IMR-90 (cell line): Measurements from ENCODE around the gene UQCRC1. TPM values are rescaled to one million over a fixed set of nuclear protein-coding genes. Genes with fewer than 3 reads are reported as not detected.
A peak's percentile ranks its signal among the peaks of the same experiment; 100 is the strongest.

ENCODE experiments used
- ATAC-seq: fragments of 200-7000 bp; cut with Tn5 transposase; 2 replicates; pipeline ENCODE4 v1.9.1; 2020; ENCODE audit warnings: low read depth, mild to moderate bottlenecking, moderate library complexity
- BruUV-seq: library from RNA; stranded (reverse); fragments of 400-500 nt; replicated peaks from 2 replicates; lab custom pipeline; 2021; lab: Mats Ljungman, UMichigan
- CTCF ChIA-PET: fragments of 300-600 bp; formaldehyde crosslinking; extraction: SDS; loops from one replicate; lab custom pipeline; 2021; ENCODE audit warnings: antibody characterized with exemption; lab: Yijun Ruan, JAX
- POLR2A ChIA-PET: fragments of 300-600 bp; sonication (Branson Sonifier 250); formaldehyde crosslinking; loops from one replicate; lab custom pipeline; 2022; ENCODE audit warnings: antibody characterized with exemption; ENCODE audit not compliant: unreplicated experiment; lab: Charles Lee
- DNase-seq: peaks from one replicate; pipeline ENCODE4 v3.0.0; 2013
- H2AFZ ChIP-seq: replicated peaks from 2 replicates; pipeline ENCODE3; 2013; ENCODE audit warnings: low read length, mild to moderate bottlenecking; ENCODE audit not compliant: poor library complexity
- H2AK5ac ChIP-seq: 2 replicates; pipeline ENCODE4 v1.6.1; 2013; ENCODE audit warnings: low read depth, low read length, inconsistent platforms
- H2AK9ac ChIP-seq: replicated peaks from 2 replicates; pipeline ENCODE3; 2013; ENCODE audit warnings: mild to moderate bottlenecking, low read depth, low read length, moderate library complexity; ENCODE audit not compliant: poor library complexity
- H2BK120ac ChIP-seq: 2 replicates; pipeline ENCODE4 v1.6.1; 2013; ENCODE audit warnings: low read depth, low read length, inconsistent platforms
- H2BK15ac ChIP-seq: 3 replicates; pipeline ENCODE4 v1.6.1; 2013; ENCODE audit warnings: low read depth, low read length, inconsistent platforms
- H2BK20ac ChIP-seq: 2 replicates; pipeline ENCODE4 v1.6.1; 2013; ENCODE audit warnings: low read depth, mild to moderate bottlenecking, inconsistent platforms, low read length, moderate library complexity
- H2BK5ac ChIP-seq: 2 replicates; pipeline ENCODE4 v1.6.1; 2013; ENCODE audit warnings: mild to moderate bottlenecking, low read depth, low read length, inconsistent platforms; ENCODE audit not compliant: poor library complexity, severe bottlenecking
- H3K14ac ChIP-seq: replicated peaks from 2 replicates; pipeline ENCODE4 v1.6.1; 2013; ENCODE audit warnings: low read depth, low read length, inconsistent platforms
- H3K18ac ChIP-seq: 2 replicates; pipeline ENCODE4 v1.6.1; 2013; ENCODE audit warnings: low read depth, low read length, control low read depth
- H3K23ac ChIP-seq: 2 replicates; pipeline ENCODE4 v1.6.1; 2013; ENCODE audit warnings: low read depth, low read length, inconsistent platforms
- H3K27ac ChIP-seq: 2 replicates; pipeline ENCODE4 v1.5.1; 2013; ENCODE audit warnings: mild to moderate bottlenecking, control low read depth, low read length; ENCODE audit not compliant: insufficient read depth
- H3K27me3 ChIP-seq: 2 replicates; pipeline ENCODE4 v1.6.1; 2013; ENCODE audit warnings: low read length; ENCODE audit not compliant: control insufficient read depth, insufficient read depth
- H3K36me3 ChIP-seq: 2 replicates; pipeline ENCODE4 v1.6.1; 2013; ENCODE audit warnings: low read length, mixed read lengths; ENCODE audit not compliant: control insufficient read depth, insufficient read depth
- H3K4ac ChIP-seq: 2 replicates; pipeline ENCODE4 v1.6.1; 2013; ENCODE audit warnings: low read depth, low read length, inconsistent platforms
- H3K4me1 ChIP-seq: 2 replicates; pipeline ENCODE4 v1.6.1; 2013; ENCODE audit warnings: low read length, mixed read lengths; ENCODE audit not compliant: control insufficient read depth, insufficient read depth
- H3K4me2 ChIP-seq: 2 replicates; pipeline ENCODE4 v1.6.1; 2013; ENCODE audit warnings: low read depth, mild to moderate bottlenecking, control low read depth, low read length, moderate library complexity
- H3K4me3 ChIP-seq: 2 replicates; pipeline ENCODE4 v1.5.1; 2013; ENCODE audit warnings: low read depth, mild to moderate bottlenecking, control low read depth, low read length, moderate library complexity; ENCODE audit not compliant: insufficient read depth
- H3K56ac ChIP-seq: 2 replicates; pipeline ENCODE4 v1.6.1; 2013; ENCODE audit warnings: low read length, inconsistent platforms; ENCODE audit not compliant: insufficient read depth; ENCODE audit errors: extremely low read depth
- H3K79me1 ChIP-seq, 2 experiments: 2 replicates each; pipeline ENCODE4 v1.6.1; 2013; ENCODE audit warnings: low read length in 2 of 2, inconsistent platforms in 1 of 2, low read depth in 1 of 2
- H3K9ac ChIP-seq: 2 replicates; pipeline ENCODE4 v1.6.1; 2013; ENCODE audit warnings: low read depth, low read length, control low read depth
- H3K9me1 ChIP-seq: 2 replicates; pipeline ENCODE4 v1.6.1; 2013; ENCODE audit warnings: low read length, inconsistent platforms; ENCODE audit not compliant: insufficient read depth
- H3K9me3 ChIP-seq: 2 replicates; pipeline ENCODE4 v1.6.1; 2013; ENCODE audit warnings: low read length; ENCODE audit not compliant: control insufficient read depth, insufficient read depth
- H4K20me1 ChIP-seq: 2 replicates; pipeline ENCODE4 v1.6.1; 2013; ENCODE audit warnings: low read length, inconsistent platforms; ENCODE audit not compliant: insufficient read depth
- H4K5ac ChIP-seq: 2 replicates; pipeline ENCODE4 v1.6.1; 2013; ENCODE audit warnings: mild to moderate bottlenecking, low read depth, low read length, control low read depth
- H4K8ac ChIP-seq, 2 experiments: 2 replicates each; pipeline ENCODE4 v1.6.1; 2013; ENCODE audit warnings: low read depth in 2 of 2, low read length in 2 of 2, control low read depth in 1 of 2, inconsistent platforms in 1 of 2
- H4K91ac ChIP-seq: 2 replicates; pipeline ENCODE4 v1.6.1; 2013; ENCODE audit warnings: low read depth, low read length, inconsistent platforms; ENCODE audit not compliant: insufficient read depth
- BHLHE40 ChIP-seq: fragments of 150-350 bp; IDR thresholded peaks from 2 replicates; pipeline ENCODE4 v1.6.1; 2016; ENCODE audit warnings: mild to moderate bottlenecking, low read depth, low read length
- CEBPB ChIP-seq: IDR thresholded peaks from 2 replicates; pipeline ENCODE4 v1.6.1; 2012; ENCODE audit warnings: low read depth, low read length, improper control_type of control experiment
- CHD1 ChIP-seq: IDR thresholded peaks from 2 replicates; pipeline ENCODE4 v1.6.1; 2012; ENCODE audit warnings: low read depth, low read length, improper control_type of control experiment
- CTCF ChIP-seq: conservative IDR thresholded peaks from 2 replicates; pipeline ENCODE4 v1.5.1; 2012; ENCODE audit warnings: mild to moderate bottlenecking, low read depth, low read length, improper control_type of control experiment
- MAZ ChIP-seq: IDR thresholded peaks from 2 replicates; pipeline ENCODE4 v1.6.1; 2012; ENCODE audit warnings: low read depth, mild to moderate bottlenecking, low read length, improper control_type of control experiment, moderate library complexity, borderline replicate concordance
- RCOR1 ChIP-seq: IDR thresholded peaks from 2 replicates; pipeline ENCODE4 v1.6.1; 2012; ENCODE audit warnings: mild to moderate bottlenecking, low read length, improper control_type of control experiment; ENCODE audit not compliant: insufficient replicate concordance
- RFX5 ChIP-seq: IDR thresholded peaks from 2 replicates; pipeline ENCODE4 v1.8.0; 2012; ENCODE audit warnings: low read depth, mild to moderate bottlenecking, low read length, moderate library complexity
- SMC3 ChIP-seq: fragments of 150-350 bp; IDR thresholded peaks from 2 replicates; pipeline ENCODE4 v1.6.1; 2016; ENCODE audit warnings: low read depth, mild to moderate bottlenecking, antibody characterized with exemption, low read length, moderate library complexity
- WGBS, 2 experiments: methylation state at CpG; one replicate each; pipeline versions ENCODE4 v1.1.5 to v1.1.7; 2013; ENCODE audit warnings: missing lambda C conversion rate in 2 of 2; ENCODE audit not compliant: insufficient read length in 1 of 2; ENCODE audit errors: extremely low coverage in 2 of 2; 5-methylcytosine and 5-hydroxymethylcytosine counted together
- dilution Hi-C: fragments of 300-500 bp; cut with HindIII; formaldehyde crosslinking; loops from one replicate; pipeline ENCODE4 v1.14.3; 2018; ENCODE audit warnings: low sequenced_read_pairs; ENCODE audit not compliant: unreplicated experiment
- in situ Hi-C: fragments of 300-500 bp; cut with MboI; formaldehyde crosslinking; loops from 3 replicates; pipeline ENCODE4 v1.14.3; 2019; ENCODE audit warnings: low sequenced_read_pairs, inconsistent platforms, mixed read lengths
- intact Hi-C: fragments of 100-400 bp; cut with micrococcal nuclease; formaldehyde crosslinking; loops from 2 replicates; pipeline ENCODE4 v1.10.0; 2022
- polyA plus RNA-seq, 3 experiments: library from polyadenylated mRNA; depleted of rRNA; stranded (reverse); fragments of >200 nt; gene quantifications; 2 replicates each; pipeline ENCODE4 v1.2.3, GENCODE V29; 2012; ENCODE audit warnings: low replicate concordance in 1 of 3
- total RNA-seq: library from RNA; depleted of rRNA; stranded (reverse); fragments of >200 nt; gene quantifications from 2 replicates; pipeline ENCODE4 v1.2.3, GENCODE V29; 2012

The UQCRC1 gene
- total and polyA plus RNA-seq, 2 of the 4 experiments (the other 2 are of a cell fraction): 474 to 1,365 TPM

GRCh38 chr3:48596157-48596556 is 13.3 kb downstream of the UQCRC1 start:
- H2BK20ac ChIP-seq: peak overlapping the region; percentile 99
- WGBS, 2 experiments: no CpG with 5 or more reads among the region's 5 CpGs
- peak overlapping the region; percentile 85 for H2BK120ac ChIP-seq
- H2AFZ ChIP-seq: peak overlapping the region; percentile 87
- DNase-seq (no peak), ATAC-seq (no peak)
- H4K20me1 ChIP-seq: peaks cover 17% of the 10 kb centered on the region
- H3K4me1 ChIP-seq: peaks cover 54% of the 10 kb centered on the region
- no peaks in the 10 kb centered on the region for H3K9me3 ChIP-seq
- H2AK5ac ChIP-seq: peak overlapping the region; percentile 100
- peak overlapping the region; percentile 94 for H3K27ac ChIP-seq
- ChIA-PET POLR2A (no interaction called here), CTCF (no interaction called here)
- no peaks in the 10 kb centered on the region for H3K27me3 ChIP-seq
- H3K4me3 ChIP-seq: no peak overlapping the region
- peak overlapping the region; percentile 77 for H3K18ac ChIP-seq
- H2AK9ac ChIP-seq: peak overlapping the region; percentile 98
- peak overlapping the region; percentile 99 for H3K4ac ChIP-seq
- TF ChIP-seq MAZ (no peak), CHD1 (no peak), RFX5 (no peak), RCOR1 (no peak), CTCF (no peak), SMC3 (no peak), BHLHE40 (no peak), CEBPB (no peak)
- peaks cover 46% of the 10 kb centered on the region for H3K36me3 ChIP-seq
- peaks cover 65% of the 10 kb centered on the region for H3K9me1 ChIP-seq
- peak overlapping the region; percentile 97 for H2BK15ac ChIP-seq
- H3K23ac ChIP-seq: peak overlapping the region; percentile 89
- peak overlapping the region; percentile 72 for H4K5ac ChIP-seq
- intact Hi-C loops (no loop called here), dilution Hi-C loops (no loop called here), in situ Hi-C loops (no loop called here)
- no peak overlapping the region for H3K4me2 ChIP-seq
- H2BK5ac ChIP-seq: peak overlapping the region; percentile 97
- peak overlapping the region; percentile 71 for H3K56ac ChIP-seq
- no peak overlapping the region for H3K9ac ChIP-seq
- H3K79me1 ChIP-seq: peaks cover 27 to 82% of the 10 kb centered on the region in 2 experiments
- BruUV-seq: no TSS peak
- peak overlapping the region; percentile 98 for H4K91ac ChIP-seq
- peak overlapping the region; percentile 85 to 90 for H4K8ac ChIP-seq
- H3K14ac ChIP-seq: peak overlapping the region; percentile 87
